Measurements from ENCODE around the gene SMAP1. TPM values are rescaled to one million over a fixed set of nuclear protein-coding genes. Genes with fewer than 3 reads are reported as not detected.
A peak's percentile ranks its signal among the peaks of the same experiment; 100 is the strongest.

Gene SMAP1
- total RNA-seq, 1 donor from 2014 or later: 21.7 TPM

GRCh38 chr6:70694371-70694770 lies 26.7 kb downstream of the SMAP1 start:
- H3K27ac ChIP-seq: no peak overlapping the region
- intact Hi-C loops (cut with DNase I): no loop called here
- no peaks in the 10 kb centered on the region for H3K9me3 ChIP-seq
- DNase-seq: no peak
- no peaks in the 10 kb centered on the region for H3K27me3 ChIP-seq (ENCODE audit: low read depth)
- ATAC-seq: no peak
- H3K4me3 ChIP-seq: no peak overlapping the region
- H3K4me1 ChIP-seq: no peaks in the 10 kb centered on the region
- no peaks in the 10 kb centered on the region for H3K36me3 ChIP-seq
- TF ChIP-seq CTCF (IDR thresholded peaks at IDR 0.05): no peak

GRCh38 chr6:70700922-70701876 lies 33.5 kb downstream of the SMAP1 start:
- H3K27me3 ChIP-seq (ENCODE audit: low read depth): no peaks in the 10 kb centered on the region
- DNase-seq (no peak), ATAC-seq (no peak)
- H3K27ac ChIP-seq: no peak overlapping the region
- no peak overlapping the region for H3K4me3 ChIP-seq
- intact Hi-C loops (cut with DNase I): no loop called here
- no peak for TF ChIP-seq CTCF (IDR thresholded peaks at IDR 0.05)
- H3K36me3 ChIP-seq: no peaks in the 10 kb centered on the region
- H3K9me3 ChIP-seq: no peaks in the 10 kb centered on the region
- H3K4me1 ChIP-seq: peaks cover 6% of the 10 kb centered on the region

- H3K9me3 ChIP-seq: no peaks in the 10 kb centered on the region
- H3K27me3 ChIP-seq (ENCODE audit: low read depth): no peaks in the 10 kb centered on the region
- TF ChIP-seq CTCF (IDR thresholded peaks at IDR 0.05): no peak
- no peak for DNase-seq
- peaks cover 11% of the 10 kb centered on the region for H3K4me1 ChIP-seq
- intact Hi-C loops (cut with DNase I): loop anchor here (5.0 kb wide), 1 partner anchor 177 kb away; no protein-coding TSS in a partner anchor
- H3K36me3 ChIP-seq: no peaks in the 10 kb centered on the region
- H3K27ac ChIP-seq: no peak overlapping the region
- ATAC-seq: no peak
- H3K4me3 ChIP-seq: no peak overlapping the region
These were observed 38.1 kb downstream of the SMAP1 start for GRCh38 chr6:70705772-70706171.

- Histone ChIP-seq H3K4me3 (no peak overlapping the region), H3K9me3 (no peaks in the 10 kb centered on the region), H3K4me1 (peaks cover 11% of the 10 kb centered on the region), H3K27me3 (ENCODE audit: low read depth) (no peaks in the 10 kb centered on the region), H3K36me3 (no peaks in the 10 kb centered on the region), H3K27ac (no peak overlapping the region)
- DNase-seq (no peak), ATAC-seq (no peak)
- intact Hi-C loops (cut with DNase I): loop anchor here (5.0 kb wide), 1 partner anchor 176 kb away; no protein-coding TSS in a partner anchor
- TF ChIP-seq CTCF (IDR thresholded peaks at IDR 0.05): peak; percentile 63
These were observed 38.9 kb downstream of the SMAP1 start for GRCh38 chr6:70706491-70707123.

- H3K4me1 ChIP-seq: peaks cover 11% of the 10 kb centered on the region
- H3K27me3 ChIP-seq (ENCODE audit: low read depth): no peaks in the 10 kb centered on the region
- H3K36me3 ChIP-seq: no peaks in the 10 kb centered on the region
- TF ChIP-seq CTCF (IDR thresholded peaks at IDR 0.05): no peak
- intact Hi-C loops (cut with DNase I): loop anchor here (5.0 kb wide), 1 partner anchor 174 kb away; no protein-coding TSS in a partner anchor
- H3K9me3 ChIP-seq: no peaks in the 10 kb centered on the region
- H3K4me3 ChIP-seq: no peak overlapping the region
- H3K27ac ChIP-seq: no peak overlapping the region
- no peak for DNase-seq
- no peak for ATAC-seq
These were observed 40.2 kb downstream of the SMAP1 start for GRCh38 chr6:70707893-70708292.
